ENCODE data around the gene TERF2IP.

- TF ChIP-seq CTCF (conservative IDR thresholded peaks at IDR 0.05), result no peak
- no peak for TF ChIP-seq EZH2 (IDR thresholded peaks at IDR 0.05; ENCODE audit: low read depth)
Measured at GRCh38 chr16:75647492-75648264, at the start of gene TERF2IP, which contains the start of gene KARS1.
